Measurements from ENCODE around the gene IFNA4. TPM values are rescaled to one million over a fixed set of nuclear protein-coding genes. Genes with fewer than 3 reads are reported as not detected.

The IFNA4 gene
- total RNA-seq, 4 donors from 2014 or later = not detected

DNA sequence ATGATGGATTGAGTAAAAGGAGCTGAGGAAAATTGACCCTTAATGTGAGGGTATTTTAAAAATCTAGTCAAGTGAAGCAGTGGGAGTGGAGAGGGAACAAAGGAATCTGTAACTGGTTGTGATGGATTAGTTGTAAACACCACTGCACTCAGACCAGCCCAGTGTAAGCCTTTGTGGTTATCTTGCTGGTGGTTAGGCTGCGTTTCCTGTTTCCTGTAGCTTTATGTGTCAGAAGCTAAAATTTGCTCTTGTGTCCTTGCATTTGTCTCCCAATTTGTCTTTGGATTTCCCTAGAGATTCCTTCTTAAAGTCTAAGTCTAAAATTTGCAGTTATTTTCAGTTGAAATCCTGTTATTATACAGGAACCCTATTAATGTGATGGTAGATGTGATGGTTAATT, 27.2 kb downstream of the IFNA4 start:
- no peak for TF ChIP-seq CTCF (IDR thresholded peaks at IDR 0.05; ENCODE audit: low read depth)

DNA sequence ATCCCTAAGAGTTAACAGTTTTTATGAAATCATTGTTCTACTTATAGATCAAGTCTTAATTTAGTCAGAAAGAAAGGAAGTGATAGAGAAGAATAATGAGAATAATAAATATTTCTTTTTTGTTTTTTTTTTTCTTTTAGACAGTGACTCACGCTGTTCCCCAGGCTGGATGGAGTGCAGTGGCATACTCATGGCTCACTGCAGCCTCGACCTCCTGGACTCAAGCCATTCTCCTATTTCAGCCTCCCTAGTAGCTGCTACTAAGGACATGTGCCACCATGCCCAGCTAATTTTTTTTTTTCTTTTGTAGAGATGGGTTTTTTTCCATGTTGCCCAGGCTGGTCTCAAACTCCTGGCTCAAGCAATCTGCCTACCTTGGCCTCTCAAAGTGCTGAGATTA, 31.9 kb downstream of the IFNA4 start:
- TF ChIP-seq CTCF (IDR thresholded peaks at IDR 0.05; ENCODE audit: low read depth) = no peak

- no peak for TF ChIP-seq CTCF (IDR thresholded peaks at IDR 0.05; ENCODE audit: low read depth)
Measured at GRCh38 chr9:21154018-21154608, 33.3 kb downstream of the IFNA4 start.

GRCh38 chr9:21153336-21154017, 33.9 kb downstream of the IFNA4 start:
- TF ChIP-seq CTCF (IDR thresholded peaks at IDR 0.05; ENCODE audit: low read depth) = no peak

GRCh38 chr9:21144603-21145002, 42.8 kb downstream of the IFNA4 start:
- no peak for TF ChIP-seq CTCF (IDR thresholded peaks at IDR 0.05; ENCODE audit: low read depth)

GRCh38 chr9:21141427-21141882, 45.9 kb downstream of the IFNA4 start, which contains the start of gene IFNW1:
TSS of gene IFNW1 (minus strand) at chr9:21141832. CDS start at chr9:21141570, 262 bp downstream.
- TF ChIP-seq CTCF (IDR thresholded peaks at IDR 0.05; ENCODE audit: low read depth) = no peak

GRCh38 chr9:21137020-21137419, 50.4 kb downstream of the IFNA4 start:
- no peak for TF ChIP-seq CTCF (IDR thresholded peaks at IDR 0.05; ENCODE audit: low read depth)

Small RNA genes lying within 50 kb of the gene (small RNA-seq; reads per million reads assigned to genes)
- gene RF00019 = 0.49 reads per million

Other genes starting within 250 kb of the IFNA4 start
- 1 to 10 TPM; 1.3 to 9.3 (median 5.6) TPM for gene HACD4, start 155.9 kb downstream of the IFNA4 start, total RNA-seq
- gene IFNB1, start 109.6 kb downstream of the IFNA4 start, total RNA-seq = not detected
- gene IFNW1, start 45.8 kb downstream of the IFNA4 start, total RNA-seq = not detected
- gene IFNA21, start 20.9 kb downstream of the IFNA4 start, total RNA-seq = not detected
- gene IFNA7, start 14.6 kb upstream of the IFNA4 start, total RNA-seq = not detected
- not detected for gene IFNA10, start 19.6 kb upstream of the IFNA4 start, total RNA-seq
- gene IFNA16, start 29.7 kb upstream of the IFNA4 start, total RNA-seq = not detected
- not detected for gene IFNA17, start 40.6 kb upstream of the IFNA4 start, total RNA-seq
- not detected for gene IFNA14, start 52.4 kb upstream of the IFNA4 start, total RNA-seq
- gene IFNA5, start 117.7 kb upstream of the IFNA4 start, total RNA-seq = under 1 TPM in 1 of 4 donors, not detected in 3; 0.51 TPM
- 10 to 100 TPM; 18.6 to 28.4 (median 26.5) TPM for gene KLHL9, start 147.8 kb upstream of the IFNA4 start, total RNA-seq
- gene IFNA6, start 163.3 kb upstream of the IFNA4 start, total RNA-seq = not detected
- gene IFNA13, start 180.5 kb upstream of the IFNA4 start, total RNA-seq = not detected
- gene IFNA2, start 197.8 kb upstream of the IFNA4 start, total RNA-seq = not detected
- not detected for gene IFNA8, start 221.5 kb upstream of the IFNA4 start, total RNA-seq

Data from subcutaneous adipose tissue (tissue), 4 donors.